ENCODE data around the gene SLIT3. TPM values are rescaled to one million over a fixed set of nuclear protein-coding genes. Genes with fewer than 3 reads are reported as not detected.

The SLIT3 gene
- total and polyA plus RNA-seq, 10 of the 15 experiments (the other 5 are each of a cell fraction or from before 2014, with no cell fraction given) = 0.05 TPM; not detected in 9

- TF ChIP-seq MEF2A (IDR thresholded peaks at IDR 0.05; ENCODE audit: insufficient read depth, low read depth, low read length) (no peak), SP1 (IDR thresholded peaks at IDR 0.05; ENCODE audit: low read depth, low read length) (no peak), SMAD5 (IDR thresholded peaks at IDR 0.05; ENCODE audit: low read depth) (no peak), EGR1 (IDR thresholded peaks at IDR 0.05; ENCODE audit: borderline replicate concordance in 1 of 2, low read depth in 2 of 2, low read length in 2 of 2) (no peak), IRF4 (IDR thresholded peaks at IDR 0.05; ENCODE audit: low read depth, low read length) (no peak), TCF12 (IDR thresholded peaks at IDR 0.05; ENCODE audit: low read depth, low read length) (no peak), RELB (IDR thresholded peaks at IDR 0.05; ENCODE audit: low read depth) (peak; percentile 36; the same call in 1 of the 2 replicates)
These were observed 353.6 kb downstream of the SLIT3 start (continued) for GRCh38 chr5:168947212-168947868.

- in situ Hi-C loops (cut with MboI) = no loop called here
- Histone ChIP-seq H3K9me3 (replicated peaks; ENCODE audit: control insufficient read depth, insufficient read depth, low read length) (no peaks in the 10 kb centered on the region), H3K27ac (ENCODE audit: control insufficient read depth, insufficient read depth) (no peak overlapping the region), H3K79me2 (ENCODE audit: control insufficient read depth, insufficient read depth, low read length) (no peaks in the 10 kb centered on the region), H3K4me1 (ENCODE audit: control insufficient read depth, insufficient read depth, low read length) (no peaks in the 10 kb centered on the region), H3K4me2 (ENCODE audit: control insufficient read depth, insufficient read depth) (no peak overlapping the region), H3K27me3 (replicated peaks in 1 of 2; ENCODE audit: control insufficient read depth in 2 of 2, insufficient read depth in 2 of 2, low read length in 1 of 2) (peaks cover 0 to under 1% of the 10 kb centered on the region in 2 experiments; a peak in 1 of 4 replicates), H2AFZ (ENCODE audit: control insufficient read depth, low read depth, low read length) (no peak overlapping the region), H3K9ac (ENCODE audit: control insufficient read depth, insufficient read depth, low read length) (no peak overlapping the region), H4K20me1 (ENCODE audit: control insufficient read depth, insufficient read depth) (no peaks in the 10 kb centered on the region), H3K36me3 (ENCODE audit: control insufficient read depth in 2 of 2, insufficient read depth in 2 of 2, low read length in 1 of 2) (no peaks in the 10 kb centered on the region), H3K4me3 (no peak overlapping the region)
- TF ChIP-seq CTCF (IDR thresholded peaks at IDR 0.05 in 2 of 3, conservative IDR thresholded peaks at IDR 0.05 in 1 of 3; ENCODE audit: control insufficient read depth in 2 of 3, extremely low read depth in 1 of 3, insufficient read depth in 1 of 3, low read depth in 3 of 3, low read length in 3 of 3) (peak in 2 of 3 experiments; percentile 10 to 40; a peak in 2 of 6 replicates), IRF5 (IDR thresholded peaks at IDR 0.05; ENCODE audit: borderline replicate concordance) (no peak), CHD4 (IDR thresholded peaks at IDR 0.05) (no peak), RAD21 (IDR thresholded peaks at IDR 0.05; ENCODE audit: insufficient read depth, low read depth, low read length) (peak; percentile 38)
- SMC1A ChIA-PET (ENCODE audit: uncharacterized antibody, unreplicated experiment) = interaction anchor here (0.8 to 1.3 kb wide), 2 partner anchors 41 to 634 kb away, joined by 4 to 5 read pairs; no protein-coding TSS in a partner anchor
- ATAC-seq (peak; percentile 16; the same call in 1 of the 3 replicates), DNase-seq (ENCODE audit: low read depth, low spot score) (no peak), FAIRE-seq (no peak)
- no TSS peak for BruUV-seq (replicated peaks)
- intact Hi-C loops (cut with micrococcal nuclease; ENCODE audit: unreplicated experiment) = loop anchor here (1.0 to 10.0 kb wide), 2 partner anchors 242 to 267 kb away; no protein-coding TSS in a partner anchor
- RAD21 ChIA-PET (ENCODE audit: unreplicated experiment) = no interaction called here
- CTCF ChIA-PET = interaction anchor here (1.0 to 1.4 kb wide), 3 partner anchors 10 to 41 kb away, joined by 3 to 5 read pairs (median 4); no protein-coding TSS in a partner anchor
- POLR2A ChIA-PET = no interaction called here
- 51% methylated on average over 6 of the region's 6 CpGs for WGBS (ENCODE audit: insufficient coverage, insufficient replicate concordance, low lambda C conversion rate, missing lambda C conversion rate)
These were observed 354.6 kb downstream of the SLIT3 start for GRCh38 chr5:168946363-168946762.
